A673 (cell line): ENCODE data around the gene ELOVL5.

Experiments used
- EZH2 ChIP-seq: fragments of 200-600 bp; sonication (generic); IDR thresholded peaks from 2 replicates; pipeline ENCODE4 v1.6.1; 2017; ENCODE audit warnings: borderline replicate concordance, low read depth, mild to moderate bottlenecking, mixed read lengths, antibody characterized with exemption, low read length; ENCODE audit not compliant: poor library complexity, severe bottlenecking
- TF ChIP-seq, protein P1 (sequence below): fragments of 300-800, 200-600 bp; sonication (generic); conservative IDR thresholded peaks from 2 replicates; pipeline ENCODE4 v1.5.1; 2017; ENCODE audit warnings: low read depth, mild to moderate bottlenecking, antibody characterized with exemption, low read length, moderate library complexity, mixed read lengths

DNA sequence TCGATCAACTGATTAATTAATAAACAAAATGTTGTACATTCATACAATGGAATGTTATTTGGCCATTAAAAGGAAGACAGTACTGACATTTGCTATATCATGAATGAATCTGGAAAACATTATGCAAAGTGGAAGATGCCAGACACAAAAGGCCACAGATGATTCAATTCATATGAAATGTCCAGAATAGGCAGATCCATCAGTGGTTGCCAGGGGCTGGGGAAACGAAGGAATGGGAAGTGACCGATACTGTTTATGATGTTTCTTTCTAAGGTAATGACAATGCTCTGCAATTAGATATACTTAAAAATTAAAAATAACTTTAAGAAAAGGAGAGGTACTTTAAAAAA, 37.2 kb downstream of the ELOVL5 start:
- TF ChIP-seq, protein P1, sequence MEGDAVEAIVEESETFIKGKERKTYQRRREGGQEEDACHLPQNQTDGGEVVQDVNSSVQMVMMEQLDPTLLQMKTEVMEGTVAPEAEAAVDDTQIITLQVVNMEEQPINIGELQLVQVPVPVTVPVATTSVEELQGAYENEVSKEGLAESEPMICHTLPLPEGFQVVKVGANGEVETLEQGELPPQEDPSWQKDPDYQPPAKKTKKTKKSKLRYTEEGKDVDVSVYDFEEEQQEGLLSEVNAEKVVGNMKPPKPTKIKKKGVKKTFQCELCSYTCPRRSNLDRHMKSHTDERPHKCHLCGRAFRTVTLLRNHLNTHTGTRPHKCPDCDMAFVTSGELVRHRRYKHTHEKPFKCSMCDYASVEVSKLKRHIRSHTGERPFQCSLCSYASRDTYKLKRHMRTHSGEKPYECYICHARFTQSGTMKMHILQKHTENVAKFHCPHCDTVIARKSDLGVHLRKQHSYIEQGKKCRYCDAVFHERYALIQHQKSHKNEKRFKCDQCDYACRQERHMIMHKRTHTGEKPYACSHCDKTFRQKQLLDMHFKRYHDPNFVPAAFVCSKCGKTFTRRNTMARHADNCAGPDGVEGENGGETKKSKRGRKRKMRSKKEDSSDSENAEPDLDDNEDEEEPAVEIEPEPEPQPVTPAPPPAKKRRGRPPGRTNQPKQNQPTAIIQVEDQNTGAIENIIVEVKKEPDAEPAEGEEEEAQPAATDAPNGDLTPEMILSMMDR, result no peak
- TF ChIP-seq EZH2, result no peak
